ENCODE results near the gene NPW. TPM values are rescaled to one million over a fixed set of nuclear protein-coding genes. Genes with fewer than 3 reads are reported as not detected.

The NPW gene
- total RNA-seq, 1 donor from 2014 or later, result not detected

GRCh38 chr16:1984347-1985225 is 35.0 kb upstream of the NPW start:
- no peak for DNase-seq (ENCODE audit: low spot score)

- DNase-seq (ENCODE audit: low spot score), result no peak
These were observed 34.0 kb upstream of the NPW start for GRCh38 chr16:1985466-1986150.

- DNase-seq (ENCODE audit: low spot score), result no peak
These were observed 32.4 kb upstream of the NPW start for GRCh38 chr16:1987198-1987597.

GRCh38 chr16:1989209-1990100 is 30.1 kb upstream of the NPW start, which contains the start of gene SYNGR3:
TSS of gene SYNGR3 (plus strand) at chr16:1989970. CDS start at chr16:1990103, 133 bp downstream.
- no peak for DNase-seq (ENCODE audit: low spot score)

GRCh38 chr16:1990101-1990350 is 29.6 kb upstream of the NPW start:
- no peak for DNase-seq (ENCODE audit: low spot score)

DNA sequence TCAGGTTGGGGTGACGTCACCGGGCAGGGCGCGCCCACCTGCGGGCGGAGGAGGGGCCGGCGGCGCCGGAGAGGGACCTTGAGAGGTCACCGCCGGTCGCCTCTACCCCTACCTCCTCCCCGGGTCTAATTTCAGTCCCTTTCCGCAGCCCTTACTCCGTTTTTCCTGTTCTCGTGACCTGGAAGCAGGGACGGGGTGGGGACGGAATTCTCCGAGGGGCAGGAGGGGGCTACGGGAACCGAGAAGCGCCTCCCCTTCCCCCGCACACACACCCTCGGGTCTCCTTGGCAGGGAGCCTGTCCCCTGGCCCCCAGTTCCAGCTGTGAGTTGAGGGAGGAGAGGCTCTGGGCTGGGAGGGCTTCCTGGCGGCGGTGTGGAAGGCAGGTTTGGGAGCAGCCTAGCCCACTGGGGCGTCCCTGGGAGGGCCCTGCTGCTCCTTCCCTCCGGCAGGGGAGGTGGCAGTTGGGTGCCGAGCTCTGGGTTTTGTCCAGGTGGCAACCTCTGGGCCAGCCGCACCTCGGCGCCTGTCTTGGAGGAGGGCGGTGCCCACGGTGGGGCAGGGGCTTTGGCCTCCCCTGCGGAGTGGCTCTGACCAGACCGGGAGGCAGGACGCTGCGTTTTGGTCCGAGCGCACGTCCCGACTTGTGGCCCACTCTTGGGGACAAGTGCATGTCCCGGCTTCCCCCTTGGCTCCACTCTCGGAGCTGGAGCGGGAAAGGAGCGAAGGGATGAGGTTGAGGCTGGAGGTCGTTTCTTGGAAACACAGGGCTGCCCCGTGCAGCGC is 29.0 kb upstream of the NPW start:
- no peak for DNase-seq (ENCODE audit: low spot score)

- no peak for DNase-seq (ENCODE audit: low spot score)
These were observed 28.4 kb upstream of the NPW start for GRCh38 chr16:1991135-1991551.

- no peak for DNase-seq (ENCODE audit: low spot score)
These were observed 28.0 kb upstream of the NPW start for GRCh38 chr16:1991588-1991947.

DNA sequence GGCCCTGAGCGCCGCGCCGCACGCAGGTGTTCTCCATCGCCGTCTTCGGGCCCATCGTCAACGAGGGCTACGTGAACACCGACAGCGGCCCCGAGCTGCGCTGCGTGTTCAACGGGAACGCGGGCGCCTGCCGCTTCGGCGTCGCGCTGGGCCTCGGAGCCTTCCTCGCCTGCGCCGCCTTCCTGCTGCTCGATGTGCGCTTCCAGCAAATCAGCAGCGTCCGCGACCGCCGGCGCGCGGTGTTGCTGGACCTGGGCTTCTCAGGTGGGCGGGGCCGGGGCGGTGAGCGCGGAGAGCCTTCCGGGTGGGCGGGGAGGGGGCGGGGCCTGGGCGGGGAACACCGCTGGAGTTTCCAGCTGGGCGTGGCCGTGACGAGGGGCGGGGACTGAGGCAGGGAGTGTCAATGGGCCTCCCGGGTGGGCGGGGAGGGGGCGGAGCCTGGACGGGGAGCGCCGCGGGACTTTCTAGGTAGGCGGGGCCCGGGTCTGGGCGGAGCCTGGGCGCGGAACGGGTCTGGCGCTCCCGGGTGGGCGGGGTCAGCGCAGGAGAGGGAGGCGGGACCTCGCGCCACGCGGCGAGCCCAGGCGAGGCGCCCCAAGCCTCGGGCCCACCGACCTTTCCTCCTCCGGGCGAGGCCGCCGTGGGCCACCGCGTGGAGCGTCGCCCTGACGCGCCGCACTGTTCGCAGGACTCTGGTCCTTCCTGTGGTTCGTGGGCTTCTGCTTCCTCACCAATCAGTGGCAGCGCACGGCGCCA is 27.5 kb upstream of the NPW start:
- peak; percentile 94 for DNase-seq (ENCODE audit: low spot score)

DNA sequence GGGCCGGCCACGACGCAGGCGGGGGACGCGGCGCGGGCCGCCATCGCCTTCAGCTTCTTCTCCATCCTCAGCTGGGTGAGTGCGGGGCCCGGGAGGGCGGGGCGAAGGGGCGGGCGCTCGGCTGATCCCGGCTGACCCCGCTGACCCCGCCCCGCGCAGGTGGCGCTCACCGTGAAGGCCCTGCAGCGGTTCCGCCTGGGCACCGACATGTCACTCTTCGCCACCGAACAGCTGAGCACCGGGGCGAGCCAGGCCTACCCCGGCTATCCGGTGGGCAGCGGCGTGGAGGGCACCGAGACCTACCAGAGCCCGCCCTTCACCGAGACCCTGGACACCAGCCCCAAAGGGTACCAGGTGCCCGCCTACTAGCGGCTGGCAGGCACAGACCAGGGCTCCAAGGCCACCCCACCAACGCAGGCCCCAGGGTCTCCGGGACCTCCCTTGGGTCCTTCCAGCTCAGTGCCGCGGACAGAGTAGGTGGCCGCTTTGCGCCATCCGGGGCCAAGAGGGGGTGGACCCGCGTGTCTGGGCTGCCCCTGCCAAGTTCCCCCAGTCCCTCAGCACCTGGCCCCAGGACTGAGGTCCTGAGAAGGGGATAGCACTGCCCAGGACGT is 26.8 kb upstream of the NPW start:
- DNase-seq (ENCODE audit: low spot score), result no peak

DNA sequence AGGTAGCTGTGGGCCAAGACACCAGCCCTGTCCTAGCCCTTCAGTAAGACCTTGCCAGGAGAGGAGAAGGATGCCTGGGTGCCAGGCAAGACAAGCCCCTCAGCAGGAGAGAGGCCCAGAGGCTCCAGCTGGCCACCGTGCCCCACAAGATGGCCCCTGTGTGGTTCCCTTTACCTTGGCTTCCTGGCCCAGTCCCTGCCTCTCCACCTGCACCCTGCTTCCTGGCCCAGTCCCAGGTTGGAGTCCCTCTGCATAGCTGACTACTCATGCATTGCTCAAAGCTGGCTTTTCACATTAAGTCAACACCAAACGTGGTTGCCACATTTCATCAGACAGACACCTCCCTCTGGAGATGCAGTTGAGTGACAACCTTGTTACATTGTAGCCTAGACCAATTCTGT is 25.9 kb upstream of the NPW start:
- DNase-seq (ENCODE audit: low spot score), result no peak

DNA sequence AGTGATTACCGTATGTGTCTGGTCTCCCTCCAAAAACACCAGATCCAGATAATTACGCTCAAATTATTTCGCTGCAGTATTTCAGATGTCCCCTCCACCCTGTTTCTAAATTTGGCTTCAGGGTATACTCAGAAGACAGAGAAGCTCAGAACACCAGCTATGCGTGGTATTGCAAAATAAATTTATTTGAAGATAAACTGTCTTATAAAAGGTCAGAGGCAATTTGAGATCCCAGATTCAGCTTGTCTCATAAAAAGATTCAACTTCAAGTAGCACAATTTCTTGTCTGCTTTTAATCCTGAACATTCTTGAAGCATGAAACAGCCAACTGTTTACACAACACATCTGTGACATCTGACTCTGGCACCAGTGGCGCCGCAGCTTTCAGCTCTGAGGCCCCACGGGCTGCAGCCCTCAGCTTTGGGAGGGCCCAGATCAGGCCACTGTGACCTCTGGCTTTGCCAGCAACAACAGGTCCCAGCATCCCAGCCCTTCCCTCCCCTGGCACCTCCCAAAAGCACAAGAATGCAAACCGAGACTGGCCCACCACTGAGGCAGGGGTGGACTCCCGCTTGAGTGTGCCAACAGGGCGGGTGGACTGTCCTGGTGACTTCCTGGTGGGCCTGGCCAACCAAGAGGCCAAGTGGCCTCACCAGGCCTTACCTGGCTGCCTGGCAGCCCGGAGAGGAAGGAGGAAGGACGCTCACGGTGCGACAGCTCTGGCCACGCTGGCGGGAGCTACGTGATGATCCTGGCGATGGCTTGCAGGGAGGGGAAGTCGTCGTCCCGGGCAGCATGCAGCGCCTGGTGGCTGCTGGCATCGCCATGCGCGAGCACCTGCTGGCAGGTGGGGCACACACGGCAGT is 21.9 kb upstream of the NPW start:
- DNase-seq (ENCODE audit: low spot score), result no peak

GRCh38 chr16:1998360-1998835 is 21.2 kb upstream of the NPW start:
- no peak for DNase-seq (ENCODE audit: low spot score)

DNA sequence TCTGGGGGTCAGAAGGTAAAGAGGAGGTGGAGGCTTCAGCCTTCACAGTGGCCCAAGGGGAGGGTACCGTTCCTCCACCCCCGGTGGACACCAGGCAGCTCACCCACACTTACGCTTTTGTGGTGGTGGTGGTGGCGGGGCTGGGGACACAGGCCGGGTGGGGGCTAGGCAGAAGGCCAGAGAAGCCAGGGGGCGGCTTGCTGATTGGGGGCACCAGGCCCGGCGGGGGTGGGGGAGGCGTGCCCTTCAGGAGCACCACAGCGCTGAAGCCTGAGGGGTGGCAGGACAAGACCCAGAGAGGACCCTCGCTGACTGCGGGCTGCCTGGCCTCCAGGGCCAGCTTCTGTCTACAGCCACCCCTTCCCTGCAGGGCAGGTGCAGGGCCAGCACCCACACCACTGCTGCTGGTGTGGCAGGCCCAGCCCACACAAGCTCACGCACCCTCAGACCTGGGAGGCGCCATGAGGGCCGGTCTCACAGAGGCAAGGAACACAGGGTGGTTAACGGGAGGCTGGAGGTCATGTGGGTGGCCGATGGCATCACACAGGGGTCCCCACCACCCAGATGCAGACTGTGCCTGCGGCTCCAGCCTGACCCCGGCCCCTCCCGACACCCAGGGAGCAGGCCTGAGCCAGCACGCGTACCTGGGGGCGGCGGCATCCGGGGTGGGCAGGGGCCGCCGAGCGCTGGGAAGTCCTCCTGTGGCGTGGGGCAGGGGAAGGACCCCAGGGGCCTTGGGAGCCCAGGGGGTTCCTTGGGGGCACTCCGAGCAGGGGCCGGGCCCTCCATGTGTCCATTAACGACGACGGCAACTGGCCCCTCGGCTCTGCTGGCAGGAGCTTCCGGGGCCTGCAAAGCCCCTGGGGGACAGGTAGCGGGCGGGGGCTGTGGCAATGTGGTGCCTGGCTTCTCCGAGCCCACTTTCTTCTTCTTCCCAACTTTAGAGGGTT is 20.5 kb upstream of the NPW start:
- no peak for DNase-seq (ENCODE audit: low spot score)

- DNase-seq (ENCODE audit: low spot score), result no peak
These were observed 19.6 kb upstream of the NPW start for GRCh38 chr16:1999866-2000514.

- DNase-seq (ENCODE audit: low spot score), result no peak
These were observed 18.6 kb upstream of the NPW start for GRCh38 chr16:2001035-2001434.

Data from ureter (tissue), 1 donor.